DOHH2 (cell line): ENCODE results near the gene RNGTT.

Experiments
- EZH2phosphoT487 ChIP-seq: fragments of 200-600 bp; sonication (generic); IDR thresholded peaks from 2 replicates; pipeline ENCODE4 v1.6.1; 2017; ENCODE audit warnings: borderline replicate concordance, mild to moderate bottlenecking, antibody characterized with exemption, low read length, moderate library complexity, mixed read lengths
- TF ChIP-seq, protein P1 (sequence below): fragments of 200-600 bp; sonication (generic); IDR thresholded peaks from one replicate; pipeline ENCODE4 v1.5.1; 2014; ENCODE audit warnings: antibody characterized with exemption, mild to moderate bottlenecking, low read depth, low read length; ENCODE audit not compliant: poor library complexity, severe bottlenecking

DNA sequence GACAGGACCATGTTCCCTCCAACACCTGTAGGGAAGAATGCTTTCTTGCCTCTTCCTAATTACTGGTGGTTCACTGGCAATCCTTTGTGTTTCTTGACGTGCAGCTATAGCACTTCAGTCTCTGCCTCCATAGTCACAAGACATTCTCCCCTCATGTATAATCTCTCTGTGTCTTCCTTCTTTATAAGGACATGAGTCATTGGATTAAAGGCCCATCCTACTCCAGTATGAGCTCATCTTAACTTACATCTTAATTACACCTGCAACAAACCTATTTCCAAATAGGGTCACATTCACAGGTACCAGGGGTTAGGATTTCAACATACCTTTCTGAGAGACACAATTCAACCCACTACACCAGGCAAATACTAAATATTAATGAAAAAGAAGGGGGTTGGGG, 213.6 kb downstream of the RNGTT start:
- TF ChIP-seq, protein P1, sequence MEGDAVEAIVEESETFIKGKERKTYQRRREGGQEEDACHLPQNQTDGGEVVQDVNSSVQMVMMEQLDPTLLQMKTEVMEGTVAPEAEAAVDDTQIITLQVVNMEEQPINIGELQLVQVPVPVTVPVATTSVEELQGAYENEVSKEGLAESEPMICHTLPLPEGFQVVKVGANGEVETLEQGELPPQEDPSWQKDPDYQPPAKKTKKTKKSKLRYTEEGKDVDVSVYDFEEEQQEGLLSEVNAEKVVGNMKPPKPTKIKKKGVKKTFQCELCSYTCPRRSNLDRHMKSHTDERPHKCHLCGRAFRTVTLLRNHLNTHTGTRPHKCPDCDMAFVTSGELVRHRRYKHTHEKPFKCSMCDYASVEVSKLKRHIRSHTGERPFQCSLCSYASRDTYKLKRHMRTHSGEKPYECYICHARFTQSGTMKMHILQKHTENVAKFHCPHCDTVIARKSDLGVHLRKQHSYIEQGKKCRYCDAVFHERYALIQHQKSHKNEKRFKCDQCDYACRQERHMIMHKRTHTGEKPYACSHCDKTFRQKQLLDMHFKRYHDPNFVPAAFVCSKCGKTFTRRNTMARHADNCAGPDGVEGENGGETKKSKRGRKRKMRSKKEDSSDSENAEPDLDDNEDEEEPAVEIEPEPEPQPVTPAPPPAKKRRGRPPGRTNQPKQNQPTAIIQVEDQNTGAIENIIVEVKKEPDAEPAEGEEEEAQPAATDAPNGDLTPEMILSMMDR, result no peak
- TF ChIP-seq EZH2phosphoT487, result no peak
